ENCODE data around the gene SNHG17.

DNA sequence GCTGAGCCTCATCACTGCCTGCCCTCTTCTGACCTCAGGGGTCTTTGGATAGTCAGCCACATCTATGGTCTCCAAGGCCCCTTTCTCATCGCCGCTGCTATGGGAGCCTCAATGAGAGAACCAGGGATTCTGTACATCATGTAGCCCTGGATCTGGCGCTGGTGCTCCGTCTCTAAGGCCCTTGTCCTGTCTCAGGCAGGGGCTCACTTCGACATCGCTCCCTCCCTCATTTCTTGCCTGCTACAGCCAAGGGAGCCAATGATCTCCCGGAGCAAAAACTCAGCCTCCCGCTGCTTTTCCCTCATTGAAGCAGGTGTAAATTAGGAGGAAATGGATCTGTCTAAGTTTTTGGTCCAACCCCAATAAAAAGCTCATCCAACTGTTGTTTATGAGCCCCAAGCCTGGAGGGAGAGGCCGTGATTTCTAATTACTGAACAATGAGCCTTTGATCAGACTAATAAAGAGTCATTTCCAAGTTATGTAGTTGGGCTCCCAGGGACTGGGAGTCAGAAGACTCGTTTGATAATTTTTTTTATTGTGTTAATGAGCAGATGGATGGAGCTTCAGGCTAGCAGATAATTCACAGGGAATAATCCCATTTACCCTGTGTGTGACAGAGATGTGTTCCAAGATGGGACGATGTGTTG is 58.0 kb downstream of the SNHG17 start:
- TF ChIP-seq MLX (CRISPR knock-in tag; conservative IDR thresholded peaks at IDR 0.05) = no peak
- TF ChIP-seq CTCF (IDR thresholded peaks at IDR 0.05 in 2 of 3, conservative IDR thresholded peaks at IDR 0.05 in 1 of 3; ENCODE audit: insufficient read depth in 2 of 3, low read depth in 1 of 3, low read length in 3 of 3) = no peak
- TF ChIP-seq PTBP1 (IDR thresholded peaks at IDR 0.05; ENCODE audit: low read depth, low read length) = no peak

All from K562 (cell line).